Loucy (cell line): ENCODE data around the gene ESYT2.

ENCODE experiments used
- H2AFZ ChIP-seq: fragments of 200-600 bp; sonication (generic); 2 replicates; pipeline ENCODE4 v1.6.0; 2016; ENCODE audit warnings: antibody characterized with exemption, mild to moderate bottlenecking, low read length, moderate library complexity
- H3F3A ChIP-seq: fragments of 200-600 bp; 2 replicates; pipeline ENCODE4 v1.6.0; 2016; ENCODE audit warnings: antibody characterized with exemption, low read depth, mild to moderate bottlenecking
- H3K27me3 ChIP-seq: fragments of 200-600 bp; sonication (generic); 2 replicates; pipeline ENCODE4 v1.6.1; 2014; ENCODE audit warnings: low read length, mild to moderate bottlenecking; ENCODE audit not compliant: insufficient read depth, poor library complexity, severe bottlenecking
- H3K36me3 ChIP-seq: fragments of 200-600 bp; sonication (generic); 2 replicates; pipeline ENCODE4 v1.6.1; 2016; ENCODE audit warnings: low read length; ENCODE audit not compliant: insufficient read depth
- H3K4me1 ChIP-seq: fragments of 200-600 bp; sonication (generic); 2 replicates; pipeline ENCODE4 v1.5.1; 2014; ENCODE audit warnings: low read length, mild to moderate bottlenecking; ENCODE audit not compliant: insufficient read depth, poor library complexity, severe bottlenecking
- H3K4me2 ChIP-seq: fragments of 200-600 bp; sonication (generic); 2 replicates; pipeline ENCODE4 v1.6.0; 2014; ENCODE audit warnings: antibody characterized with exemption, low read length, low read depth, mild to moderate bottlenecking; ENCODE audit not compliant: poor library complexity, severe bottlenecking
- H3K4me3 ChIP-seq: fragments of 200-600 bp; sonication (generic); 2 replicates; pipeline ENCODE4 v1.5.1; 2014; ENCODE audit warnings: low read length, mild to moderate bottlenecking, mixed read lengths; ENCODE audit not compliant: poor library complexity, severe bottlenecking
- H3K79me2 ChIP-seq: fragments of 200-600 bp; sonication (generic); 2 replicates; pipeline ENCODE4 v1.6.1; 2014; ENCODE audit warnings: low read length; ENCODE audit not compliant: insufficient read depth
- H3K9ac ChIP-seq: fragments of 200-600 bp; sonication (generic); 2 replicates; pipeline ENCODE4 v1.6.0; 2014; ENCODE audit warnings: mild to moderate bottlenecking, low read depth, low read length, moderate library complexity; ENCODE audit not compliant: poor library complexity, severe bottlenecking
- H3K9me2 ChIP-seq: fragments of 200-600 bp; sonication (generic); replicated peaks from 2 replicates; pipeline ENCODE4 v1.6.1; 2016; ENCODE audit warnings: low read depth, low read length, mixed read lengths
- H3K9me3 ChIP-seq: fragments of 200-600 bp; sonication (generic); 2 replicates; pipeline ENCODE4 v1.6.1; 2014; ENCODE audit warnings: mild to moderate bottlenecking, antibody characterized with exemption, low read length, low read depth; ENCODE audit not compliant: insufficient read depth
- H4K20me1 ChIP-seq: fragments of 200-600 bp; sonication (generic); 2 replicates; pipeline ENCODE4 v1.6.0; 2014; ENCODE audit warnings: antibody characterized with exemption, low read length, mild to moderate bottlenecking; ENCODE audit not compliant: insufficient read depth, poor library complexity, severe bottlenecking
- CTCF ChIP-seq: fragments of 200-600 bp; sonication (generic); conservative IDR thresholded peaks from 2 replicates; pipeline ENCODE4 v1.5.1; 2014; ENCODE audit warnings: mild to moderate bottlenecking, antibody characterized with exemption, low read length
- EZH2phosphoT487 ChIP-seq: fragments of 200-600 bp; IDR thresholded peaks from 2 replicates; pipeline ENCODE4 v1.6.1; 2018; ENCODE audit warnings: antibody characterized with exemption, mild to moderate bottlenecking, moderate library complexity, borderline replicate concordance

The ESYT2 gene

GRCh38 chr7:158776474-158776873, 52.8 kb downstream of the ESYT2 start:
- H3K4me1 ChIP-seq: peaks cover 25% of the 10 kb centered on the region
- H3K27me3 ChIP-seq: no peaks in the 10 kb centered on the region
- peaks cover 9% of the 10 kb centered on the region for H4K20me1 ChIP-seq
- no peaks in the 10 kb centered on the region for H3K9me3 ChIP-seq
- peaks cover 30% of the 10 kb centered on the region for H3K79me2 ChIP-seq
- no peak overlapping the region for H3K4me2 ChIP-seq
- H3F3A ChIP-seq: 0 out of 2 replicates have a peak, but pooled peaks cover 3% of the 10 kb centered on the region
- no peaks in the 10 kb centered on the region for H3K9me2 ChIP-seq
- no peak overlapping the region for H3K9ac ChIP-seq
- H2AFZ ChIP-seq: no peak overlapping the region
- H3K36me3 ChIP-seq: peaks cover 57% of the 10 kb centered on the region; the same call in 1 of the 2 replicates
- TF ChIP-seq CTCF (no peak), EZH2phosphoT487 (no peak)
- H3K4me3 ChIP-seq: no peak overlapping the region

- Histone ChIP-seq H3K79me2 (peaks cover 25% of the 10 kb centered on the region), H3K9me2 (no peaks in the 10 kb centered on the region), H3K9me3 (no peaks in the 10 kb centered on the region), H3K36me3 (peaks cover 50% of the 10 kb centered on the region; the same call in 1 of the 2 replicates), H2AFZ (no peak overlapping the region), H3K4me2 (no peak overlapping the region), H3K27me3 (no peaks in the 10 kb centered on the region), H4K20me1 (peaks cover 9% of the 10 kb centered on the region), H3K4me3 (no peak overlapping the region), H3K4me1 (peaks cover 21% of the 10 kb centered on the region), H3F3A (0 out of 2 replicates have a peak, but pooled peaks cover 3% of the 10 kb centered on the region), H3K9ac (no peak overlapping the region)
- TF ChIP-seq CTCF: no peak
- no peak for TF ChIP-seq EZH2phosphoT487
These were observed 54.4 kb downstream of the ESYT2 start for GRCh38 chr7:158774952-158775351.

GRCh38 chr7:158772916-158773315, 56.4 kb downstream of the ESYT2 start:
- no peak overlapping the region for H2AFZ ChIP-seq
- no peak overlapping the region for H3K4me2 ChIP-seq
- H4K20me1 ChIP-seq: peaks cover 6% of the 10 kb centered on the region
- H3K9ac ChIP-seq: no peak overlapping the region
- H3K79me2 ChIP-seq: peaks cover 8% of the 10 kb centered on the region
- no peaks in the 10 kb centered on the region for H3K9me2 ChIP-seq
- H3K4me3 ChIP-seq: no peak overlapping the region
- peaks cover 5% of the 10 kb centered on the region for H3K4me1 ChIP-seq
- no peaks in the 10 kb centered on the region for H3F3A ChIP-seq
- TF ChIP-seq CTCF (no peak; the same call in 1 of the 2 replicates), EZH2phosphoT487 (no peak)
- no peaks in the 10 kb centered on the region for H3K9me3 ChIP-seq
- H3K27me3 ChIP-seq: no peaks in the 10 kb centered on the region
- H3K36me3 ChIP-seq: peaks cover 60% of the 10 kb centered on the region; the same call in 1 of the 2 replicates
